Endothelial cell of umbilical vein (primary cell): ENCODE data around the gene FOLR3. TPM values are rescaled to one million over a fixed set of nuclear protein-coding genes. Genes with fewer than 3 reads are reported as not detected.

ENCODE experiments used
- BruUV-seq: library from RNA; stranded (reverse); fragments of 400-500 nt; replicated peaks from 2 replicates; lab custom pipeline; 2021; lab: Mats Ljungman, UMichigan
- CTCF ChIA-PET: fragments of 300-600, 350-600 bp; sonication (Branson Sonifier 250); formaldehyde crosslinking; loops from one replicate; lab custom pipeline; 2021; ENCODE audit warnings: antibody characterized with exemption, inconsistent platforms; lab: Charles Lee
- POLR2A ChIA-PET: fragments of 300-600, 350-600 bp; sonication (Branson Sonifier 250); formaldehyde crosslinking; loops from one replicate; lab custom pipeline; 2021; ENCODE audit warnings: antibody characterized with exemption, inconsistent platforms; lab: Charles Lee
- DNase-seq: peaks from one replicate; pipeline ENCODE4 v3.0.0-alpha.2; 2011; ENCODE audit warnings: low read depth, low spot score
- FAIRE-seq: peaks from 2 replicates; lab custom pipeline; 2011; peaks lifted over from hg19 to GRCh38; lab: Jason Lieb, UNC
- H2AFZ ChIP-seq: 2 replicates; pipeline ENCODE4 v1.6.0; 2012; ENCODE audit warnings: low read depth, low read length, control low read depth, inconsistent platforms
- H3K27ac ChIP-seq: 2 replicates; pipeline ENCODE4 v1.5.1; 2011; ENCODE audit warnings: low read depth, mild to moderate bottlenecking, control low read depth, low read length, moderate library complexity; ENCODE audit not compliant: insufficient read depth
- H3K27me3 ChIP-seq, 2 experiments: 2 replicates each; pipeline versions ENCODE4 v1.6.0 to v1.6.1; 2011; ENCODE audit warnings: low read length in 2 of 2, mixed read lengths in 1 of 2; ENCODE audit not compliant: control insufficient read depth in 2 of 2, insufficient read depth in 2 of 2
- H3K36me3 ChIP-seq, 2 experiments: 2 replicates in 1 of 2; 3 replicates in 1 of 2; pipeline ENCODE4 v1.5.1; 2011; ENCODE audit warnings: low read length in 2 of 2, mild to moderate bottlenecking in 1 of 2, moderate library complexity in 1 of 2; ENCODE audit not compliant: control insufficient read depth in 2 of 2, insufficient read depth in 2 of 2; ENCODE audit errors: extremely low read depth in 1 of 2
- H3K4me1 ChIP-seq: 3 replicates; pipeline ENCODE4 v1.5.1; 2011; ENCODE audit warnings: mild to moderate bottlenecking, low read length; ENCODE audit not compliant: control insufficient read depth, insufficient read depth; ENCODE audit errors: extremely low read depth
- H3K4me2 ChIP-seq: 2 replicates; pipeline ENCODE4 v1.6.1; 2011; ENCODE audit warnings: low read length, control low read depth, mixed read lengths; ENCODE audit not compliant: insufficient read depth
- H3K4me3 ChIP-seq, 3 experiments: fragments of 200-600 bp in 1 of 3; sonication (generic), shearing (Covaris generic) in 1 of 3; replicated peaks in 1 of 3; 2 replicates each; pipeline ENCODE4 v1.5.1; 2011 to 2016; ENCODE audit warnings: control low read depth in 3 of 3, low read length in 3 of 3, mild to moderate bottlenecking in 2 of 3, inconsistent platforms in 1 of 3, low read depth in 1 of 3, moderate library complexity in 1 of 3; ENCODE audit not compliant: insufficient read depth in 1 of 3
- H3K79me2 ChIP-seq: 2 replicates; pipeline ENCODE4 v1.6.0; 2012; ENCODE audit warnings: low read length, inconsistent platforms; ENCODE audit not compliant: control insufficient read depth, insufficient read depth
- H3K9ac ChIP-seq: replicated peaks from 2 replicates; pipeline ENCODE3; 2011; ENCODE audit warnings: low read length, control low read depth; ENCODE audit not compliant: insufficient read depth; ENCODE audit errors: extremely low read depth
- H3K9me1 ChIP-seq: replicated peaks from 3 replicates; pipeline ENCODE4 v1.6.0; 2011; ENCODE audit warnings: mild to moderate bottlenecking, low read length; ENCODE audit not compliant: control insufficient read depth, insufficient read depth; ENCODE audit errors: extremely low read depth
- H3K9me3 ChIP-seq: replicated peaks from 2 replicates; pipeline ENCODE4 v1.5.1; 2012; ENCODE audit warnings: low read length, inconsistent platforms; ENCODE audit not compliant: control insufficient read depth, insufficient read depth
- H4K20me1 ChIP-seq: replicated peaks from 2 replicates; pipeline ENCODE3; 2011; ENCODE audit warnings: mild to moderate bottlenecking, low read length; ENCODE audit not compliant: control insufficient read depth, insufficient read depth; ENCODE audit errors: extremely low read depth
- EZH2 ChIP-seq: IDR thresholded peaks from 2 replicates; pipeline ENCODE4 v1.6.1; 2012; ENCODE audit warnings: borderline replicate concordance, low read depth, mild to moderate bottlenecking, moderate library complexity, low read length, inconsistent platforms; ENCODE audit not compliant: severe bottlenecking
- FOS ChIP-seq: IDR thresholded peaks from 2 replicates; pipeline ENCODE4 v1.6.1; 2011; ENCODE audit warnings: mild to moderate bottlenecking, low read length, moderate library complexity, borderline replicate concordance; ENCODE audit not compliant: insufficient read depth
- GATA2 ChIP-seq: IDR thresholded peaks from 2 replicates; pipeline ENCODE4 v1.7.0; 2011; ENCODE audit warnings: low read depth, mild to moderate bottlenecking, moderate library complexity, mixed read lengths, low read length; ENCODE audit not compliant: insufficient read length, insufficient read depth
- JUN ChIP-seq: IDR thresholded peaks from 2 replicates; pipeline ENCODE4 v1.6.1; 2011; ENCODE audit warnings: borderline replicate concordance, low read depth; ENCODE audit not compliant: insufficient read length, insufficient read depth
- MYC ChIP-seq: IDR thresholded peaks from one replicate; pipeline ENCODE4 v1.6.1; 2011; ENCODE audit warnings: mild to moderate bottlenecking, low read depth, low read length
- POLR2A ChIP-seq: IDR thresholded peaks from 2 replicates; pipeline ENCODE4 v1.6.1; 2012; ENCODE audit warnings: low read depth, mild to moderate bottlenecking, control low read depth, low read length
- POLR2AphosphoS5 ChIP-seq: IDR thresholded peaks from 2 replicates; pipeline ENCODE4 v1.6.1; 2012; ENCODE audit warnings: low read depth, mild to moderate bottlenecking, control low read depth, low read length, moderate library complexity; ENCODE audit not compliant: insufficient read depth
- dilution Hi-C: fragments of 300-500 bp; cut with MboI; formaldehyde crosslinking; loops from one replicate; pipeline ENCODE4 v1.15.0; 2019; ENCODE audit warnings: low sequenced_read_pairs; ENCODE audit not compliant: extremely low pct_ligation_motif_present
- intact Hi-C: fragments of 100-400 bp; cut with micrococcal nuclease; formaldehyde crosslinking; loops from one replicate; pipeline ENCODE4 v1.10.0; 2022
- polyA plus RNA-seq, 4 experiments: library from polyadenylated mRNA; depleted of rRNA in 3 of 4; stranded (reverse) in 3 of 4; unstranded in 1 of 4; fragments of >200 nt; gene quantifications; 2 replicates each; pipeline versions ENCODE4 v1.2.1 to v1.2.3, GENCODE V29; 2011 to 2012; ENCODE audit warnings: missing spikeins in 1 of 4
- total RNA-seq: library from RNA; stranded (reverse); gene quantifications from 2 replicates; pipeline ENCODE4 v1.2.3, GENCODE V29; 2021
- TF ChIP-seq, protein P1 (sequence below), 2 donors: IDR thresholded peaks; 1 replicate in 1 of 2; 2 replicates in 1 of 2; pipeline ENCODE4 v1.5.1; 2011; ENCODE audit warnings: low read length in 2 of 2, mild to moderate bottlenecking in 2 of 2, moderate library complexity in 2 of 2, control low read depth in 1 of 2, inconsistent platforms in 1 of 2, low read depth in 1 of 2; ENCODE audit not compliant: insufficient read depth in 1 of 2; ENCODE audit errors: extremely low read depth in 1 of 2
- TF ChIP-seq, protein P2 (sequence below): IDR thresholded peaks from 2 replicates; pipeline ENCODE4 v1.6.1; 2011; ENCODE audit not compliant: insufficient read depth, insufficient read length

Gene FOLR3
- total and polyA plus RNA-seq, 2 donors (not counting 3 experiments of a cell fraction or from before 2014, with no cell fraction given) = not detected

DNA sequence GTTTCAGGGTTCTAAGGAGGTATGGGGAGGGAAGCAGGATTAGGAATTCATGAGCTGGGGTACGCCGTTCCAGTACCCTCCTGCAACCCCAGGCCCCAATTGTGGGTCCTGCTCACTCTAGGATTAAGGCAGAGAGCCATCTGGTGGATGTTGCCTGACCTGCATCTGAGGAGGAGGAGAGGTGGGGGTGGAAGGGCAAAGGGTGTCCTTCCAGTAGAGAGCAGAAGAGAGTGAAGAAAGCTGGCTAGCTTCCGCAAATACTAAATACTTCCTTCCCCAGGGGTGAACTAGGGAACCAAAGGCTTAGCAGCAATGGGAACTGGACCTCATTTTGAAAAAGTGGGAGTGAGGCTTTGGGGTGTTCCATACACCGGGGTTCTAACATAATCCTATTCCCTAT is 44.2 kb upstream of the FOLR3 start:
- Histone ChIP-seq H3K27me3 (no peaks in the 10 kb centered on the region), H3K9ac (no peak overlapping the region), H3K36me3 (peaks cover 0 to 4% of the 10 kb centered on the region in 2 experiments), H2AFZ (no peak overlapping the region), H3K4me2 (no peak overlapping the region), H3K9me1 (no peaks in the 10 kb centered on the region), H3K27ac (no peak overlapping the region), H3K4me3 (no peak overlapping the region), H3K9me3 (no peaks in the 10 kb centered on the region), H4K20me1 (no peaks in the 10 kb centered on the region), H3K4me1 (peaks cover 3% of the 10 kb centered on the region), H3K79me2 (no peaks in the 10 kb centered on the region)
- peak; percentile 81 for FAIRE-seq
- no TSS peak for BruUV-seq
- ChIA-PET CTCF (interaction anchor here (0.5 to 7.8 kb wide), 30 partner anchors 9 to 340 kb away, joined by 3 to 402 read pairs (median 5); partner anchors contain the start of genes ANAPC15, IL18BP, INPPL1 and LRRC51), POLR2A (no interaction called here)
- intact Hi-C loops (loop anchor here (1.0 kb wide), 2 partner anchors 11 to 66 kb away; partner anchors contain the start of genes LRRC51 and NUMA1), dilution Hi-C loops (no loop called here)
- DNase-seq = peak; percentile 73
- TF ChIP-seq JUN (no peak), FOS (no peak), POLR2AphosphoS5 (peak; percentile 14), MYC (no peak), GATA2 (no peak), POLR2A (no peak), EZH2 (no peak)
- TF ChIP-seq, protein P1, sequence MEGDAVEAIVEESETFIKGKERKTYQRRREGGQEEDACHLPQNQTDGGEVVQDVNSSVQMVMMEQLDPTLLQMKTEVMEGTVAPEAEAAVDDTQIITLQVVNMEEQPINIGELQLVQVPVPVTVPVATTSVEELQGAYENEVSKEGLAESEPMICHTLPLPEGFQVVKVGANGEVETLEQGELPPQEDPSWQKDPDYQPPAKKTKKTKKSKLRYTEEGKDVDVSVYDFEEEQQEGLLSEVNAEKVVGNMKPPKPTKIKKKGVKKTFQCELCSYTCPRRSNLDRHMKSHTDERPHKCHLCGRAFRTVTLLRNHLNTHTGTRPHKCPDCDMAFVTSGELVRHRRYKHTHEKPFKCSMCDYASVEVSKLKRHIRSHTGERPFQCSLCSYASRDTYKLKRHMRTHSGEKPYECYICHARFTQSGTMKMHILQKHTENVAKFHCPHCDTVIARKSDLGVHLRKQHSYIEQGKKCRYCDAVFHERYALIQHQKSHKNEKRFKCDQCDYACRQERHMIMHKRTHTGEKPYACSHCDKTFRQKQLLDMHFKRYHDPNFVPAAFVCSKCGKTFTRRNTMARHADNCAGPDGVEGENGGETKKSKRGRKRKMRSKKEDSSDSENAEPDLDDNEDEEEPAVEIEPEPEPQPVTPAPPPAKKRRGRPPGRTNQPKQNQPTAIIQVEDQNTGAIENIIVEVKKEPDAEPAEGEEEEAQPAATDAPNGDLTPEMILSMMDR (IDR thresholded peaks at IDR 0.05; ENCODE audit: extremely low read depth in 1 of 2, insufficient read depth in 1 of 2, low read depth in 1 of 2, low read length in 2 of 2) = peak; percentile 84 to 87
- TF ChIP-seq, protein P2, sequence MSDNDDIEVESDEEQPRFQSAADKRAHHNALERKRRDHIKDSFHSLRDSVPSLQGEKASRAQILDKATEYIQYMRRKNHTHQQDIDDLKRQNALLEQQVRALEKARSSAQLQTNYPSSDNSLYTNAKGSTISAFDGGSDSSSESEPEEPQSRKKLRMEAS = no peak
